GM12801 (cell line): ENCODE results near the gene UQCC5.

Experiments
- TF ChIP-seq, protein P1 (sequence below): IDR thresholded peaks from one replicate; pipeline ENCODE4 v1.5.1; 2011; ENCODE audit warnings: control low read depth; ENCODE audit not compliant: insufficient read length; ENCODE audit errors: extremely low read depth

Gene UQCC5

DNA sequence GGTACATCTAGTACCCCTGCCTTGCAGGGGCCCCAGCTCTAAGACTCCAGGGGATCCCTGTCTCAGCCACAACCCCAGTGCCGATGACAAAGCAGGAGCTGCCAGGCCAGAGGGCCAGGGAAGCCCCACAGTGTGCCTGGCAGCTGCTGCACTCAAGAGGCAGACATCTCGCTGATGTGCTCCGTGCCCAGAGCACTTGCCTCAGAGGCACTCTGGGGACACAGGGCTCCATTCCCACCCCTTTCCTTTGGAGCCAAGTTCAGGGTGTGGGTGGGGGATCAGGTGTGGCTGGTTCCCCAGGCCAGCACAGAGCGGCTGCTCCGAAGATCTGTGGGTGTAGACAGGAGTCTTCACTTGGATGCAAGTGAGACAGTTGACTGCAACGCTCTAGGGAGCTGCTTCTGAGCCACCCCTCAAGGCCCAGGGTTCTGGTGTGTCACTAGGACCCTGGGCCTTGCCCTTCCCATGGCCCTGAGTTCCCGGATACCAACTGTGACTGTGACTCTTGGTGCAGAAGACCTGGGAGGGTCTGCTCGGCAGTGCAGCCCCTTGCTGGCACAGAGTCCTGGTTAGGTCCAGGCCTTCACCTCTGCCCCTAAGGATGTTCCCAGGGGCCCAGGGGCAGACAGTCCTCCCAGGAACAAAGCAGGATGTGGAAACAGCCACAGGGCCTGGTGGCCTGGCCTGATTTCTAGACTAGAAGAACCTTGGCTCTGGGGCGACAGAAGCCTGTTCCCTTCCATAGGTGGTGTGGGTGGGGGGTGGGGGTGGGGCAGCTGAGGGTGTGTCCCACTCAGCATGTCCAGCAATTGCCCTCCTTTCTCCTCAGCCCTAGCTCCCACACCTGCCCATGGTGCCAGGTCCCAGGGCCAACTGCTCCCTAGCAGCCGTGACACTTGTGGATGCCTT, 5.2 kb upstream of the UQCC5 start:
- TF ChIP-seq, protein P1, sequence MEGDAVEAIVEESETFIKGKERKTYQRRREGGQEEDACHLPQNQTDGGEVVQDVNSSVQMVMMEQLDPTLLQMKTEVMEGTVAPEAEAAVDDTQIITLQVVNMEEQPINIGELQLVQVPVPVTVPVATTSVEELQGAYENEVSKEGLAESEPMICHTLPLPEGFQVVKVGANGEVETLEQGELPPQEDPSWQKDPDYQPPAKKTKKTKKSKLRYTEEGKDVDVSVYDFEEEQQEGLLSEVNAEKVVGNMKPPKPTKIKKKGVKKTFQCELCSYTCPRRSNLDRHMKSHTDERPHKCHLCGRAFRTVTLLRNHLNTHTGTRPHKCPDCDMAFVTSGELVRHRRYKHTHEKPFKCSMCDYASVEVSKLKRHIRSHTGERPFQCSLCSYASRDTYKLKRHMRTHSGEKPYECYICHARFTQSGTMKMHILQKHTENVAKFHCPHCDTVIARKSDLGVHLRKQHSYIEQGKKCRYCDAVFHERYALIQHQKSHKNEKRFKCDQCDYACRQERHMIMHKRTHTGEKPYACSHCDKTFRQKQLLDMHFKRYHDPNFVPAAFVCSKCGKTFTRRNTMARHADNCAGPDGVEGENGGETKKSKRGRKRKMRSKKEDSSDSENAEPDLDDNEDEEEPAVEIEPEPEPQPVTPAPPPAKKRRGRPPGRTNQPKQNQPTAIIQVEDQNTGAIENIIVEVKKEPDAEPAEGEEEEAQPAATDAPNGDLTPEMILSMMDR: no peak

DNA sequence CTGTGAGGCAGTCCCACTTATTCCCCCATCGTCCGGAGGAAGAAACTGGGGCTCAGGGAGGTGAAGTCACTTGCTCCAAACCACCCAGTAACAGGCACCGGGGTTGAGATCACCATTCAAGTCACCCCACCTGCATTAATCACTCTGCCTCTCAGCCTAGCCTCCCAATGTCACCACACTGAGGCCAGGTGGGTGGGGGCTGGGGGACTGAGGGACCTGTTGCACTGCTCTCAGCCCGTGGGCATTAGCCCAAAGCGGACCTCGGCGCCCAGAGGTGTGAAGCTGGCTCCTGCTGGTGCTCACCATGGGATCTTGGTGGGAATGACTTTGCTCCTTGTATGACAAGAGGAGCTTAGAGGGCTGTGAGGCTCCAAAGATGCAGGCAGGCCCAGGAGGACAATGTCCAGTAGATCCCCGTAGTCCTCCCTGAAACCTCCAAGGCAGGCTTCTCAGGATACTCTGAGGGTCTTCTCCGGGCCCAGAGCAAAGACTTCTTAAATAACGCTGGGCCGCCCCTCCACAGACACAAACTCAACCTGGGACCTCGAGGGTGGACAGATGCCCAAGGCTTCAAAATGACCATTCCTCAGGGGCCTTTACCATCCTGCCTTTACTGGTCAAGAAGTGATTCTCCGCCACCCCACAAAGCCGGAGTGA, 4.4 kb upstream of the UQCC5 start:
- TF ChIP-seq, protein P1: no peak

DNA sequence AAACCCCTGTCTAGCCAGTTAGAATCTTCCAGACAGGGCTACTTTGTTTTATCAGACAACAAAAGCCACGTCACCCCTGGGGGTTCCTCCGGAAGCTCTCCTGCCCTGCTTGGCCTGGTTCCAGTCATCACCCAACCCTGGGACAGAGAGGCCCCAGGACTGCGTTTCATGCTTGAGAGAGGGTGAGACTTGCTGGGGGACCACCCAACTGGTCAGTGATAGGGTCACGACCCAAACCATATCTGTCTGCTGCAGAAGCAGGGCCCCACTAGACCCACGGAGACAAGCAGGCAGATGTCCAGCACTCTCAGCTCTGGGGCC, 3.9 kb upstream of the UQCC5 start:
- TF ChIP-seq, protein P1: no peak

DNA sequence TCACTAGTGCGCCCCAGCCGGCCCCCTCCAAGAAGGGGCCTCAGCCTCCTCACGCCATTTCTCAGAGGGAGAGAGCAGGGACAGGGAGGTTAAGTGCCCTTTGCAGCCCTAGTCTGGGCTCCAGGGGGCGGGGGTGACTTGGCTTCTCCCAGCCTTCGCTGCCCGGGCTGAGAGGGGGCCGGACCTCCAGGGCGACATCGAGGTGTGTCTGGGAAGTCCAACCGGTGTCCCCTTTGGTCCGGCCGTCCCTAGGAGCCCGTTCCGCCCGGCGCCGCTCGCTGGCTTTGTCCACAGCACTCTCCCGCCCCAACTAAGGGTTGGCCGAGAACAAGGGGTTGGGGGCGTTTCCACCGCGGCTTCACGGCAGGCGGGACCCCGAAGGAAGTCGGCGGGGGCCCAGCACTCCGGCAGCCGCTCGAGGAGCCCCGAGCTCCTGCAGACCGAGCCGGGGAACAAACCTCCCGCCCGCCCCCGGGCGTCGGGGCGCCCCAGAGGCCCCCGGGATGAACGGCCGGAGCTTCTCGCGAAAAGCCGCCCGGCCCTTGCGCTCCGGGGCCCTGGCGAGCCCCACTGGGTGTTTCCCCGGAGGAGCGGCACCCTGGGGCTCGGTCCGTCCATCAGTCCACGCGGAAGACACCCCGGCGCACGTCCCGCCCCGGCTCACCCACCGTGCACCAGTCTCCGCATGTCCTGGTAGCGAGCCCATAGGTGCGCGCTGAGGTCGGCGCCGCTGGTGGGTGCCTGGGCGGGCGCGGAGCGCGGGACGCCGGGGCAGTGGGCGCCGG, 3.4 kb upstream of the UQCC5 start:
- TF ChIP-seq, protein P1: no peak

DNA sequence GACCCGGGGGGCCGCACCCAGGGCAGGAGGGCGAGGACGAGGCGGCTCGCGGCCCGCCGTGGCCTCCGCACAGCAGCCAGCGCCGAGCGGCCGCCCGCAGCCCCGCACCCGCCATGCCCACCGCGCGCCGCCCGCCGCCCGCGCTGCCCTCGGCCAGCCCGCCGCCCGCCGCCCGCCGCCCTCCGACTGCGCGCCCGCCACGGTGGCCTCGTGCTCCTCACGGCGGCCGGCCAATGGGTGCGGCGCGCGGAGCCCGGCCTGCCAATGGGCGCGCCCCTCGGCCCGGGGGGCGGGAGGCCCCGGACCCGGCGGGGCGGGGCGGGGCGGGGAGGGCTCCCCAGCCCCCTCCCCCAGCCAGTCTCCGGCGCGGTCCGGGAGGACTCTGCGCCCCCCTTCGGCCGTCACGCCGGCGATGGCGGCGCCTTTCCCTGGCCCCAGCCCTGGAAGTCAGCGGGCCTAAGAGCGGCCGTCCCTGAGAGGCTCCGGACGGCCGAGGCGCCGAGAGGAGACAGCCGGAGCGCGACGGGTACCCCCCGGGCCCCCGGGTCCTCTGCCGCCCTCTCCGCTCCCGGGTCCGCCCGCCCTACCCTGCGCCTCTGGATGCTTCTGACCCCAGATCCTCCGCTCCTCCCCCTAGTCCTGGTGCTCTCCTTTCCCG, 2.7 kb upstream of the UQCC5 start, which contains the start of gene NT5DC2:
Gene NT5DC2 (minus strand): TSS at position 235 of the 658 bp plus-strand sequence. CDS start 120 bp downstream, at position 115.
- TF ChIP-seq, protein P1: no peak

DNA sequence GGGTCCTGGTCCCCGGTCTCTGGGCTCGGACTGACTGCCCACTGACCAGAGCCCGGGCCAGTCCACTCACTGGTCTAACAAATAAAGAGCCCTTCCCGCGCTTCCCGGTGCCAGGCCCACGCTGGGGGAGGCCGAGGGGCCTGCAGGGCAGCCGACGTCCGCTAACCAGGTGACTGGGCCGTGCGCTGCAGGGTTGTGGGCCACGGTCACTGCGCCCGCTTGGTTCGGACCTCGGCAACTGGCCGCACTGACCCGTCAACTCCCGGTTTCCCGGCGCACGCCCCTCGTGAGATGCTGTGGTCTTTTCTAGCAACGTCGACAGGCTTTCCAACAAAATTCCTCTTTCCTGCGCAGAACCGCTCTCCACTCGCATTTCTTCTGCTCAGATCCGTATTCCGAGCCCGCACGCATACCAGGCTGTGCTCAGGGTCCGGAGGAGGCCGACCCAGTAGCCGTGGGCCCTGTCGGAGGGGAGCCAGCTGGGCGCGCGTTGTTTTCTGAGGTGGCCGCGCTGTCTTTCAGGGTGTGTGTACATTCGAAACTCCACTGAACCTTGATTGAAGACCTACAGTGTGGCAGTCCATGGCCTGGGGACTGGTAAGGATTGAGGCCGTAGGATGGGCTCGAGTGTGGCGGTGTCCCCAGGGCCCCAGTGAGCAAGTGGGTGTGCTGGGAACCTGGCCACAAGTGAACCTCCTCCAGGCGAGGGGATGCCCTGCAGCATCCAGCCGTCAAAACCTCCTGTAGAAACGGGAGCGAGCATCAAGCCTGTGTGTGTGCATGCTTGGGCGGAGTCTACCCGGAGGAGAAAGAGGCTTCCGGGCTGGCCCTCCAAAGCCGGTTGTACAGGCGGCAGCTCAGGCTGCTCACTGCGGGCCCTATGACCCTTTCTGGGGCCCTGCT, 1.9 kb upstream of the UQCC5 start:
- TF ChIP-seq, protein P1: no peak
